Measurements from ENCODE around the gene FNTB.
A peak's percentile ranks its signal among the peaks of the same experiment; 100 is the strongest.

Gene FNTB

GRCh38 chr14:64970041-64970440 lies 16.7 kb upstream of the FNTB start:
- Histone ChIP-seq H3K4me3 (ENCODE audit: low read length) (no peak overlapping the region), H3K9me3 (ENCODE audit: control insufficient read depth, low read length) (no peaks in the 10 kb centered on the region), H3K4me1 (ENCODE audit: control insufficient read depth, insufficient read depth, low read length) (no peaks in the 10 kb centered on the region), H3K27me3 (replicated peaks; ENCODE audit: control insufficient read depth, insufficient read depth, low read length) (no peaks in the 10 kb centered on the region), H3K9ac (ENCODE audit: low read length) (no peak overlapping the region), H3K36me3 (ENCODE audit: control insufficient read depth, insufficient read depth, low read length, severe bottlenecking) (no peaks in the 10 kb centered on the region)
- no peak for DNase-seq (ENCODE audit: low read depth)

- Histone ChIP-seq H3K4me3 (ENCODE audit: low read length) (peak overlapping the region; percentile 81), H3K36me3 (ENCODE audit: control insufficient read depth, insufficient read depth, low read length, severe bottlenecking) (no peaks in the 10 kb centered on the region), H3K9me3 (ENCODE audit: control insufficient read depth, low read length) (no peaks in the 10 kb centered on the region), H3K9ac (ENCODE audit: low read length) (peak overlapping the region; percentile 70), H3K27me3 (replicated peaks; ENCODE audit: control insufficient read depth, insufficient read depth, low read length) (no peaks in the 10 kb centered on the region), H3K4me1 (ENCODE audit: control insufficient read depth, insufficient read depth, low read length) (no peaks in the 10 kb centered on the region)
- peak; percentile 10 for DNase-seq (ENCODE audit: low read depth)
These were observed 15.8 kb upstream of the FNTB start for GRCh38 chr14:64970776-64971477.

GRCh38 chr14:64971491-64971942 lies 15.2 kb upstream of the FNTB start:
- Histone ChIP-seq H3K9me3 (ENCODE audit: control insufficient read depth, low read length) (no peaks in the 10 kb centered on the region), H3K4me3 (ENCODE audit: low read length) (peak overlapping the region; percentile 81), H3K4me1 (ENCODE audit: control insufficient read depth, insufficient read depth, low read length) (no peaks in the 10 kb centered on the region), H3K27me3 (replicated peaks; ENCODE audit: control insufficient read depth, insufficient read depth, low read length) (no peaks in the 10 kb centered on the region), H3K9ac (ENCODE audit: low read length) (peak overlapping the region; percentile 70), H3K36me3 (ENCODE audit: control insufficient read depth, insufficient read depth, low read length, severe bottlenecking) (no peaks in the 10 kb centered on the region)
- DNase-seq (ENCODE audit: low read depth) = no peak

- Histone ChIP-seq H3K4me1 (ENCODE audit: control insufficient read depth, insufficient read depth, low read length) (no peaks in the 10 kb centered on the region), H3K9ac (ENCODE audit: low read length) (peak within 1 kb of the TSS; percentile 79), H3K9me3 (ENCODE audit: control insufficient read depth, low read length) (no peaks in the 10 kb centered on the region), H3K4me3 (ENCODE audit: low read length) (peak within 1 kb of the TSS; percentile 81), H3K27me3 (replicated peaks; ENCODE audit: control insufficient read depth, insufficient read depth, low read length) (peaks cover 4% of the 10 kb centered on the region), H3K36me3 (ENCODE audit: control insufficient read depth, insufficient read depth, low read length, severe bottlenecking) (no peaks in the 10 kb centered on the region)
- DNase-seq (ENCODE audit: low read depth) = peak; percentile 84
These were observed 14.5 kb upstream of the FNTB start, which contains the start of gene RAB15 for GRCh38 chr14:64971943-64972791. TSS of gene RAB15 (minus strand) at chr14:64972336. CDS start at chr14:64972076, 260 bp downstream.

GRCh38 chr14:64973026-64973442 lies 13.7 kb upstream of the FNTB start:
- no peaks in the 10 kb centered on the region for H3K4me1 ChIP-seq (ENCODE audit: control insufficient read depth, insufficient read depth, low read length)
- H3K36me3 ChIP-seq (ENCODE audit: control insufficient read depth, insufficient read depth, low read length, severe bottlenecking) = no peaks in the 10 kb centered on the region
- H3K4me3 ChIP-seq (ENCODE audit: low read length) = peak overlapping the region; percentile 81
- H3K9me3 ChIP-seq (ENCODE audit: control insufficient read depth, low read length) = no peaks in the 10 kb centered on the region
- H3K27me3 ChIP-seq (replicated peaks; ENCODE audit: control insufficient read depth, insufficient read depth, low read length) = peaks cover 4% of the 10 kb centered on the region
- no peak for DNase-seq (ENCODE audit: low read depth)
- peak overlapping the region; percentile 79 for H3K9ac ChIP-seq (ENCODE audit: low read length)

- Histone ChIP-seq H3K9me3 (ENCODE audit: control insufficient read depth, low read length) (no peaks in the 10 kb centered on the region), H3K4me3 (ENCODE audit: low read length) (no peak overlapping the region), H3K9ac (ENCODE audit: low read length) (no peak overlapping the region), H3K27me3 (replicated peaks; ENCODE audit: control insufficient read depth, insufficient read depth, low read length) (peaks cover 4% of the 10 kb centered on the region), H3K36me3 (ENCODE audit: control insufficient read depth, insufficient read depth, low read length, severe bottlenecking) (no peaks in the 10 kb centered on the region), H3K4me1 (ENCODE audit: control insufficient read depth, insufficient read depth, low read length) (no peaks in the 10 kb centered on the region)
- no peak for DNase-seq (ENCODE audit: low read depth)
These were observed 12.9 kb upstream of the FNTB start for GRCh38 chr14:64973826-64974225.

GRCh38 chr14:64974563-64974962 lies 12.1 kb upstream of the FNTB start:
- no peak overlapping the region for H3K4me3 ChIP-seq (ENCODE audit: low read length)
- H3K36me3 ChIP-seq (ENCODE audit: control insufficient read depth, insufficient read depth, low read length, severe bottlenecking) = no peaks in the 10 kb centered on the region
- H3K27me3 ChIP-seq (replicated peaks; ENCODE audit: control insufficient read depth, insufficient read depth, low read length) = peaks cover 4% of the 10 kb centered on the region
- H3K4me1 ChIP-seq (ENCODE audit: control insufficient read depth, insufficient read depth, low read length) = no peaks in the 10 kb centered on the region
- DNase-seq (ENCODE audit: low read depth) = no peak
- H3K9me3 ChIP-seq (ENCODE audit: control insufficient read depth, low read length) = no peaks in the 10 kb centered on the region
- no peak overlapping the region for H3K9ac ChIP-seq (ENCODE audit: low read length)

GRCh38 chr14:64979336-64980074 lies 7.2 kb upstream of the FNTB start:
- Histone ChIP-seq H3K9ac (ENCODE audit: low read length) (no peak overlapping the region), H3K4me3 (ENCODE audit: low read length) (no peak overlapping the region), H3K4me1 (ENCODE audit: control insufficient read depth, insufficient read depth, low read length) (no peaks in the 10 kb centered on the region), H3K9me3 (ENCODE audit: control insufficient read depth, low read length) (no peaks in the 10 kb centered on the region), H3K36me3 (ENCODE audit: control insufficient read depth, insufficient read depth, low read length, severe bottlenecking) (no peaks in the 10 kb centered on the region), H3K27me3 (replicated peaks; ENCODE audit: control insufficient read depth, insufficient read depth, low read length) (peaks cover 4% of the 10 kb centered on the region)
- DNase-seq (ENCODE audit: low read depth) = peak; percentile 45

GRCh38 chr14:64983439-64984310 lies 3.0 kb upstream of the FNTB start:
- Histone ChIP-seq H3K4me3 (ENCODE audit: low read length) (peak overlapping the region; percentile 75), H3K36me3 (ENCODE audit: control insufficient read depth, insufficient read depth, low read length, severe bottlenecking) (no peaks in the 10 kb centered on the region), H3K4me1 (ENCODE audit: control insufficient read depth, insufficient read depth, low read length) (peaks cover 13% of the 10 kb centered on the region), H3K9ac (ENCODE audit: low read length) (peak overlapping the region; percentile 19), H3K9me3 (ENCODE audit: control insufficient read depth, low read length) (no peaks in the 10 kb centered on the region), H3K27me3 (replicated peaks; ENCODE audit: control insufficient read depth, insufficient read depth, low read length) (no peaks in the 10 kb centered on the region)
- DNase-seq (ENCODE audit: low read depth) = peak; percentile 84

- Histone ChIP-seq H3K27me3 (replicated peaks; ENCODE audit: control insufficient read depth, insufficient read depth, low read length) (no peaks in the 10 kb centered on the region), H3K4me1 (ENCODE audit: control insufficient read depth, insufficient read depth, low read length) (peaks cover 13% of the 10 kb centered on the region), H3K9me3 (ENCODE audit: control insufficient read depth, low read length) (no peaks in the 10 kb centered on the region), H3K9ac (ENCODE audit: low read length) (peak overlapping the region; percentile 95), H3K4me3 (ENCODE audit: low read length) (peak overlapping the region; percentile 96), H3K36me3 (ENCODE audit: control insufficient read depth, insufficient read depth, low read length, severe bottlenecking) (no peaks in the 10 kb centered on the region)
- DNase-seq (ENCODE audit: low read depth) = no peak
These were observed 708 bp downstream of the FNTB start for GRCh38 chr14:64987438-64987767.

Measured in adipocyte (in vitro differentiated cells).